ENCODE measurements around the gene OLFM4. TPM values are rescaled to one million over a fixed set of nuclear protein-coding genes. Genes with fewer than 3 reads are reported as not detected.

OLFM4 gene
- total RNA-seq, 2 experiments from 2014 or later, result 0.06 TPM; not detected in 1

DNA sequence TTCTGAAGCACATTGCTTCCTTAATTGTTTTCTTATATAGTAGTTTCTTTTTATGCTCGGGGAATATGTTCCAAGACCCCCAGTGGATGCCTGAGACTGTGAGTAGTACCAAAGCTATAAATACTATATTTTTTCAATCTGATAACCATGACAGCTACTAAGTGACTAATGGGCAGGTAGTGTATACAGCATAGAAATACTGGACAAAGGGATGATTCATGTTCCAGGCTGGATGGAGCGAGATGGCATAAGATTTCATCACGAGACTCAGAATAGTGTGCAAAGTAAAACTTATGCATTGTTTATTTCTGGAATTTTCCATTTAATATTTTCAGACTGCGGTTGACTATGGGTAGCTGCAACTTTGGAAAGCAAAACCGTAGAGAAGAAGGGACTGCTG lies 47.9 kb upstream of the OLFM4 start:
- Histone ChIP-seq H4K20me1 (ENCODE audit: insufficient read depth, low read length) (no peaks in the 10 kb centered on the region), H2AFZ (ENCODE audit: low read length) (no peak overlapping the region), H3K9me3 (ENCODE audit: low read length) (no peaks in the 10 kb centered on the region), H3K36me3 (ENCODE audit: insufficient read depth, low read length) (no peaks in the 10 kb centered on the region), H3K27ac (ENCODE audit: low read depth, low read length, poor library complexity, severe bottlenecking) (no peak overlapping the region), H3K9me2 (ENCODE audit: insufficient read depth, low read length) (no peaks in the 10 kb centered on the region), H3K4me2 (ENCODE audit: low read length) (no peak overlapping the region), H3K4me3 (ENCODE audit: low read depth, low read length, poor library complexity, severe bottlenecking) (no peak overlapping the region), H3K4me1 (ENCODE audit: insufficient read depth, low read length, poor library complexity, severe bottlenecking) (no peaks in the 10 kb centered on the region), H3K79me2 (ENCODE audit: insufficient read depth, low read depth, low read length) (no peaks in the 10 kb centered on the region)
- TF ChIP-seq EZH2phosphoT487 (IDR thresholded peaks at IDR 0.05; ENCODE audit: borderline replicate concordance, low read depth, low read length), result no peak
- TF ChIP-seq, protein P1, sequence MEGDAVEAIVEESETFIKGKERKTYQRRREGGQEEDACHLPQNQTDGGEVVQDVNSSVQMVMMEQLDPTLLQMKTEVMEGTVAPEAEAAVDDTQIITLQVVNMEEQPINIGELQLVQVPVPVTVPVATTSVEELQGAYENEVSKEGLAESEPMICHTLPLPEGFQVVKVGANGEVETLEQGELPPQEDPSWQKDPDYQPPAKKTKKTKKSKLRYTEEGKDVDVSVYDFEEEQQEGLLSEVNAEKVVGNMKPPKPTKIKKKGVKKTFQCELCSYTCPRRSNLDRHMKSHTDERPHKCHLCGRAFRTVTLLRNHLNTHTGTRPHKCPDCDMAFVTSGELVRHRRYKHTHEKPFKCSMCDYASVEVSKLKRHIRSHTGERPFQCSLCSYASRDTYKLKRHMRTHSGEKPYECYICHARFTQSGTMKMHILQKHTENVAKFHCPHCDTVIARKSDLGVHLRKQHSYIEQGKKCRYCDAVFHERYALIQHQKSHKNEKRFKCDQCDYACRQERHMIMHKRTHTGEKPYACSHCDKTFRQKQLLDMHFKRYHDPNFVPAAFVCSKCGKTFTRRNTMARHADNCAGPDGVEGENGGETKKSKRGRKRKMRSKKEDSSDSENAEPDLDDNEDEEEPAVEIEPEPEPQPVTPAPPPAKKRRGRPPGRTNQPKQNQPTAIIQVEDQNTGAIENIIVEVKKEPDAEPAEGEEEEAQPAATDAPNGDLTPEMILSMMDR (conservative IDR thresholded peaks at IDR 0.05; ENCODE audit: low read length), result no peak
- intact Hi-C loops (cut with micrococcal nuclease; ENCODE audit: unreplicated experiment), result no loop called here
- ChIA-PET CTCF (ENCODE audit: unreplicated experiment) (no interaction called here), POLR2A (no interaction called here)
- DNase-seq (ENCODE audit: low spot score), result no peak
- no TSS peak for BruUV-seq (replicated peaks)

DNA sequence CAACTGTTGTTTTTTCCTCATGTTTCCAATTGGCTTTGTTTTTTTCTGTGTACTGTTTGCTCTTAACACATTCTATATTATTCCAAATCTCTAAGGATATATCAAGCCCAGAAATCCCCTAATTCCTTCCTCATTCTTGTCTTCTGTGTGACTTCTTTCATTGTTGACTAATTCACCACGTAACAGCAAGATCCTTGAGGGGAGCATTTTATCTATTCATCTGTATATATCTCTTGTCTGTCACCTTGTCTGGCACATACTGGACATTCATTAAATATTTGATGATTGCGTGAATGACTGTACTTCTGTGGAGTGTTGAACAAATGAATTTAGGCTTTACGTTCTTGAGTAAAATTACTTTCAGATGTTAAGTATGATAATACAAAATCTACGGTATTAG lies 44.8 kb upstream of the OLFM4 start:
- CTCF ChIA-PET (ENCODE audit: unreplicated experiment), result no interaction called here
- H3K4me2 ChIP-seq (ENCODE audit: low read length), result no peak overlapping the region
- no TSS peak for BruUV-seq (replicated peaks)

DNA sequence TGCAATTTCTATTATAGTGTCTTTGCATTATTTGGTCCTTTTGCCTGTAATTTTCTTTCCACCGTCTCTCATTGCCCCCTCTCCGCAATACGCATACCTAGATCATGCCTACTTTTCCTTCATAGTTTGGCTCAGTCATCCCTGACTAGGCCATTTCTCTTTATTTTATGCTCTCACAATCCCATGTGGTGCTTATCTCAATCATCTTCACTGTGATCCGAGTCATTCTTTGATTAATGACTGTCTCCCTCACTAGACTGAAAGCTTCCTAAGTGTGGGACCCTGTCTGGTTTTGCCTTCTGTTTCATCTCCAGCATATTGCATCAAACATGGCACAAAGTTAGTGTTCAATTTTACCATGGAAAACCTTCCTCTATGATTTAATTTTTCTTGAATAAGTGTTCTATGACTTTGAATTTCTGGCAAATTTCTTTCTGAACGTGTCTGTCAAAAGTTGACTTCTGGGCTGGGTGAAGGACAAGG lies 43.7 kb upstream of the OLFM4 start:
- no peaks in the 10 kb centered on the region for H4K20me1 ChIP-seq (ENCODE audit: insufficient read depth, low read length)
- H3K4me2 ChIP-seq (ENCODE audit: low read length), result no peak overlapping the region
- H3K36me3 ChIP-seq (ENCODE audit: insufficient read depth, low read length), result no peaks in the 10 kb centered on the region
- no peaks in the 10 kb centered on the region for H3K9me3 ChIP-seq (ENCODE audit: low read length)
- H2AFZ ChIP-seq (ENCODE audit: low read length), result no peak overlapping the region
- POLR2A ChIA-PET, result no interaction called here
- TF ChIP-seq, protein P1 (conservative IDR thresholded peaks at IDR 0.05; ENCODE audit: low read length), result no peak
- no peak for TF ChIP-seq EZH2phosphoT487 (IDR thresholded peaks at IDR 0.05; ENCODE audit: borderline replicate concordance, low read depth, low read length)
- H3K27ac ChIP-seq (ENCODE audit: low read depth, low read length, poor library complexity, severe bottlenecking), result no peak overlapping the region
- H3K4me3 ChIP-seq (ENCODE audit: low read depth, low read length, poor library complexity, severe bottlenecking), result no peak overlapping the region
- BruUV-seq (replicated peaks), result no TSS peak
- intact Hi-C loops (cut with micrococcal nuclease; ENCODE audit: unreplicated experiment), result no loop called here
- DNase-seq (ENCODE audit: low spot score), result no peak
- CTCF ChIA-PET (ENCODE audit: unreplicated experiment), result no interaction called here
- H3K9me2 ChIP-seq (ENCODE audit: insufficient read depth, low read length), result no peaks in the 10 kb centered on the region
- H3K79me2 ChIP-seq (ENCODE audit: insufficient read depth, low read depth, low read length), result no peaks in the 10 kb centered on the region
- H3K4me1 ChIP-seq (ENCODE audit: insufficient read depth, low read length, poor library complexity, severe bottlenecking), result no peaks in the 10 kb centered on the region

More for the DNA sequence above, 44.8 kb upstream of the OLFM4 start:
- no peak overlapping the region for H3K4me3 ChIP-seq (ENCODE audit: low read depth, low read length, poor library complexity, severe bottlenecking)
- no peaks in the 10 kb centered on the region for H3K9me2 ChIP-seq (ENCODE audit: insufficient read depth, low read length)
- no peak overlapping the region for H3K27ac ChIP-seq (ENCODE audit: low read depth, low read length, poor library complexity, severe bottlenecking)
- no peaks in the 10 kb centered on the region for H3K9me3 ChIP-seq (ENCODE audit: low read length)
- H3K36me3 ChIP-seq (ENCODE audit: insufficient read depth, low read length), result no peaks in the 10 kb centered on the region
- POLR2A ChIA-PET, result no interaction called here
- TF ChIP-seq EZH2phosphoT487 (IDR thresholded peaks at IDR 0.05; ENCODE audit: borderline replicate concordance, low read depth, low read length), result no peak
- TF ChIP-seq, protein P1 (conservative IDR thresholded peaks at IDR 0.05; ENCODE audit: low read length), result no peak
- no peaks in the 10 kb centered on the region for H4K20me1 ChIP-seq (ENCODE audit: insufficient read depth, low read length)
- intact Hi-C loops (cut with micrococcal nuclease; ENCODE audit: unreplicated experiment), result no loop called here
- no peak overlapping the region for H2AFZ ChIP-seq (ENCODE audit: low read length)
- H3K79me2 ChIP-seq (ENCODE audit: insufficient read depth, low read depth, low read length), result no peaks in the 10 kb centered on the region
- no peak for DNase-seq (ENCODE audit: low spot score)
- no peaks in the 10 kb centered on the region for H3K4me1 ChIP-seq (ENCODE audit: insufficient read depth, low read length, poor library complexity, severe bottlenecking)

Data from OCI-LY7 (cell line).